Suprapubic skin (tissue), 4 donors: ENCODE measurements around the gene CACNA2D1. TPM values are rescaled to one million over a fixed set of nuclear protein-coding genes. Genes with fewer than 3 reads are reported as not detected.

Experiments
- DNase-seq, 2 donors: peaks; one replicate each; pipeline ENCODE4 v3.0.0-alpha.2; 2019; ENCODE audit warnings: low spot score in 2 of 2
- H3K27ac ChIP-seq: fragments of 200-600 bp; sonication (generic); one replicate; pipeline ENCODE4 v1.5.1; 2019
- H3K27me3 ChIP-seq: fragments of 200-600 bp; sonication (generic); one replicate; pipeline ENCODE4 v1.5.1; 2019
- H3K36me3 ChIP-seq: fragments of 200-600 bp; sonication (generic); one replicate; pipeline ENCODE4 v1.5.1; 2019
- H3K4me1 ChIP-seq: fragments of 200-600 bp; sonication (generic); one replicate; pipeline ENCODE4 v1.5.1; 2019
- H3K4me3 ChIP-seq: fragments of 200-600 bp; sonication (generic); one replicate; pipeline ENCODE4 v1.5.1; 2019; ENCODE audit warnings: mild to moderate bottlenecking
- H3K9me3 ChIP-seq: fragments of 200-600 bp; sonication (generic); one replicate; pipeline ENCODE4 v1.5.1; 2019
- EP300 ChIP-seq: sonication (generic); formaldehyde crosslinking; IDR thresholded peaks from one replicate; pipeline ENCODE4 v1.6.1; 2017; ENCODE audit warnings: antibody characterized with exemption
- POLR2A ChIP-seq, 2 donors: fragments of 450-650 bp; IDR thresholded peaks; one replicate each; pipeline ENCODE4 v1.6.1; 2017; ENCODE audit warnings: antibody characterized with exemption in 2 of 2, mild to moderate bottlenecking in 2 of 2, moderate library complexity in 2 of 2
- POLR2AphosphoS5 ChIP-seq, 3 donors: sonication (generic); formaldehyde crosslinking; IDR thresholded peaks; one replicate each; pipeline ENCODE4 v1.6.1; 2017; ENCODE audit warnings: antibody characterized with exemption in 3 of 3
- WGBS: methylation state at CpG from one replicate; pipeline ENCODE4 v1.1.5; 2018; 5-methylcytosine and 5-hydroxymethylcytosine counted together
- total RNA-seq, 4 donors: library from RNA; depleted of rRNA; stranded (reverse); fragments of >200 nt; gene quantifications; one replicate each; pipeline ENCODE4 v1.1.0, GENCODE V29; 2016
- TF ChIP-seq, protein P1 (sequence below), 2 donors: fragments of 200-600 bp in 1 of 2; fragments of 450-650 bp in 1 of 2; sonication (generic) in 1 of 2; IDR thresholded peaks; one replicate each; pipeline ENCODE4 v1.5.1; 2016 to 2019; ENCODE audit warnings: antibody characterized with exemption in 2 of 2, mild to moderate bottlenecking in 1 of 2, moderate library complexity in 1 of 2

Gene CACNA2D1
- total RNA-seq, 4 donors from 2014 or later: 9.3 to 16.9 (median 10.6) TPM

GRCh38 chr7:82428186-82428961 lies 15.2 kb downstream of the CACNA2D1 start:
- Histone ChIP-seq H3K9me3 (no peaks in the 10 kb centered on the region), H3K4me1 (no peaks in the 10 kb centered on the region), H3K27ac (no peak overlapping the region), H3K27me3 (no peaks in the 10 kb centered on the region), H3K4me3 (no peak overlapping the region), H3K36me3 (no peaks in the 10 kb centered on the region)
- 82% methylated on average over 2 of the region's 2 CpGs for WGBS
- DNase-seq: no peak
- TF ChIP-seq POLR2AphosphoS5 (IDR thresholded peaks at IDR 0.05) (no peak), EP300 (no peak), POLR2A (IDR thresholded peaks at IDR 0.05) (no peak)
- TF ChIP-seq, protein P1, sequence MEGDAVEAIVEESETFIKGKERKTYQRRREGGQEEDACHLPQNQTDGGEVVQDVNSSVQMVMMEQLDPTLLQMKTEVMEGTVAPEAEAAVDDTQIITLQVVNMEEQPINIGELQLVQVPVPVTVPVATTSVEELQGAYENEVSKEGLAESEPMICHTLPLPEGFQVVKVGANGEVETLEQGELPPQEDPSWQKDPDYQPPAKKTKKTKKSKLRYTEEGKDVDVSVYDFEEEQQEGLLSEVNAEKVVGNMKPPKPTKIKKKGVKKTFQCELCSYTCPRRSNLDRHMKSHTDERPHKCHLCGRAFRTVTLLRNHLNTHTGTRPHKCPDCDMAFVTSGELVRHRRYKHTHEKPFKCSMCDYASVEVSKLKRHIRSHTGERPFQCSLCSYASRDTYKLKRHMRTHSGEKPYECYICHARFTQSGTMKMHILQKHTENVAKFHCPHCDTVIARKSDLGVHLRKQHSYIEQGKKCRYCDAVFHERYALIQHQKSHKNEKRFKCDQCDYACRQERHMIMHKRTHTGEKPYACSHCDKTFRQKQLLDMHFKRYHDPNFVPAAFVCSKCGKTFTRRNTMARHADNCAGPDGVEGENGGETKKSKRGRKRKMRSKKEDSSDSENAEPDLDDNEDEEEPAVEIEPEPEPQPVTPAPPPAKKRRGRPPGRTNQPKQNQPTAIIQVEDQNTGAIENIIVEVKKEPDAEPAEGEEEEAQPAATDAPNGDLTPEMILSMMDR (IDR thresholded peaks at IDR 0.05): no peak

- Histone ChIP-seq H3K4me1 (no peaks in the 10 kb centered on the region), H3K27me3 (no peaks in the 10 kb centered on the region), H3K27ac (no peak overlapping the region), H3K4me3 (no peak overlapping the region), H3K36me3 (no peaks in the 10 kb centered on the region), H3K9me3 (no peaks in the 10 kb centered on the region)
- 61% methylated on average over 5 of the region's 5 CpGs for WGBS
- TF ChIP-seq POLR2AphosphoS5 (IDR thresholded peaks at IDR 0.05): no peak
- TF ChIP-seq, protein P1 (IDR thresholded peaks at IDR 0.05): no peak
- TF ChIP-seq EP300: no peak
- no peak for TF ChIP-seq POLR2A (IDR thresholded peaks at IDR 0.05)
- DNase-seq: no peak
These were observed 20.1 kb downstream of the CACNA2D1 start for GRCh38 chr7:82423446-82423845.

DNA sequence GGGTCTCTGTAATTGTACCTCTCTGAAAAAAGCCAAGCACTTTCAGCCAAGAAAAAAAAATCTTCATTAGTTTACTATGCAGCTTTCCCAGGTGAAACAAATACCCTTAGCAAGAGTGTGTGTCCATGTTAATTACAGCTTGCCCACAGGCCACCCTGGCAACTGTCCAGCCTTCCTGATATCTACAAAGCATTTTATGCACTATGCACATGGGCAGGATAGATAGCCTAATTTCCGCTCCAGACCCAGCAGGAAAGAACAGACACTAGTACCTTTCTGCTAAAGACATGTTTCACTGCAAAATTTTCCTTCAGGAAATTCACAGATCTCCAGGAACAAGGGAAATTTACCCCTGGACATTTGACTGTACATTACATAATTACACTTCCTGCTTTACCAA lies 24.4 kb downstream of the CACNA2D1 start:
- TF ChIP-seq, protein P1 (IDR thresholded peaks at IDR 0.05): no peak
- H3K4me3 ChIP-seq: no peak overlapping the region

DNA sequence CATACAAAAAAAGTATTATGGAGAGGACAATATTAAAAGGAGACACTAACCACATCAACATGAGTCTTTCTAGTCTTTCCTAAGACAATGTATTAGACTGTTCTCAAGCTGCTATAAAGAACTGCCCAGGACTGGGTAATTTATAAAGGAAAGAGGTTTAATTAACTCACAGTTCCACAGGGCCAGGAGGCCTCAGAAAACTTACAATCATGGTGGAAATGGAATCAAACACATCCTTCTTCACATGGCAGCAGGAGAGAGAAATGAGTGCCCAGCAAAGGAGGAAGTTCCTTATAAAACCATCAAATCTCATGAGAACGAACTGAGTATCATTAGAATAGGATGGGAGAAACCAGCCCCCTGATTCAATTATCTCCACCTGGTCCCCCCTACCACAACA lies 25.7 kb downstream of the CACNA2D1 start:
- no peaks in the 10 kb centered on the region for H3K9me3 ChIP-seq
- H3K27me3 ChIP-seq: no peaks in the 10 kb centered on the region
- H3K4me1 ChIP-seq: no peaks in the 10 kb centered on the region
- no peak for DNase-seq
- WGBS: 96% methylated on average over 1 of the region's 1 CpG
- TF ChIP-seq POLR2A (IDR thresholded peaks at IDR 0.05) (no peak), POLR2AphosphoS5 (IDR thresholded peaks at IDR 0.05) (no peak), EP300 (no peak)
- TF ChIP-seq, protein P1 (IDR thresholded peaks at IDR 0.05): no peak
- H3K27ac ChIP-seq: no peak overlapping the region
- no peak overlapping the region for H3K4me3 ChIP-seq
- H3K36me3 ChIP-seq: no peaks in the 10 kb centered on the region

More for the DNA sequence above, 24.4 kb downstream of the CACNA2D1 start:
- no peaks in the 10 kb centered on the region for H3K36me3 ChIP-seq
- H3K4me1 ChIP-seq: no peaks in the 10 kb centered on the region
- 87% methylated on average over 1 of the region's 1 CpG for WGBS
- no peak for DNase-seq
- no peaks in the 10 kb centered on the region for H3K9me3 ChIP-seq
- H3K27me3 ChIP-seq: no peaks in the 10 kb centered on the region
- no peak overlapping the region for H3K27ac ChIP-seq

GRCh38 chr7:82416402-82416801 lies 27.2 kb downstream of the CACNA2D1 start:
- no peaks in the 10 kb centered on the region for H3K4me1 ChIP-seq
- 100% methylated on average over 1 of the region's 1 CpG for whole genome bisulfite sequencing
- no peaks in the 10 kb centered on the region for H3K27me3 ChIP-seq
- H3K4me3 ChIP-seq: no peak overlapping the region
- H3K27ac ChIP-seq: no peak overlapping the region
- TF ChIP-seq POLR2AphosphoS5 (IDR thresholded peaks at IDR 0.05): no peak
- TF ChIP-seq, protein P1 (IDR thresholded peaks at IDR 0.05): no peak
- TF ChIP-seq EP300: no peak
- TF ChIP-seq POLR2A (IDR thresholded peaks at IDR 0.05): no peak
- no peaks in the 10 kb centered on the region for H3K9me3 ChIP-seq
- H3K36me3 ChIP-seq: no peaks in the 10 kb centered on the region
- no peak for DNase-seq
